ENCODE data around the gene ZYX. TPM values are rescaled to one million over a fixed set of nuclear protein-coding genes. Genes with fewer than 3 reads are reported as not detected.
"Not testable (repeated sequence)": the region's sequence is repeated elsewhere in the genome, so short reads cannot be mapped to it uniquely, and the experiment has no call there.

The ZYX gene
- total and polyA plus RNA-seq, 2 donors from 2014 or later, result 50.1 to 193 TPM

DNA sequence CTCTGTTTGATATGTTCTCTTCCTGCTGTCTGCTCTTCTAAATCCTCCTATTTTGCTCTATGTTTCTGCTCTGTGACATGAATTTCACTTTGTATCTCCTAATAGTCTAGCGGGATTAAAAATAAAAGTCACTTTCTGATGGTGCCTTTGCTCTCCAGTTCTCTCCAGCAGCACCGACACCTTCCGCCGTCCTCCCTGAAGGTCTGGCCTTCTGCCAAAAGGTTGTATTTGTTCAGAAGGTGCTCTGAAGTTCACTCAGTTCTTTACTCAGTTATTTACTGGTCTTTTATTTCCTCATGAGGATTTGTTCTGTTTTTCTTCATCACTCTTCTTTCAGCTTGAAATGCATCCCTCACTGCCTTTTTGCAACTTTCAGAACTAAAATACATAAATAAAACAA is 38.7 kb downstream of the ZYX start:
- peaks cover 0 to 2% (median 0%) of the 10 kb centered on the region in 3 donors for H3K4me1 ChIP-seq (ENCODE audit: control insufficient read depth in 2 of 3, insufficient read depth in 2 of 3, low read depth in 1 of 3, low read length in 3 of 3)
- no peaks in the 10 kb centered on the region for H3K36me3 ChIP-seq (ENCODE audit: control insufficient read depth in 2 of 3, insufficient read depth in 3 of 3, low read length in 3 of 3)
- no peaks in the 10 kb centered on the region for H3K9me3 ChIP-seq (ENCODE audit: control insufficient read depth in 2 of 3, insufficient read depth in 1 of 3, low read length in 3 of 3)
- intact Hi-C loops (cut with DNase I), result loop anchor here (10.0 kb wide), 1 partner anchor 185 kb away; no protein-coding TSS in a partner anchor
- FAIRE-seq, result no peak
- no peak overlapping the region for H3K27ac ChIP-seq (ENCODE audit: low read depth in 2 of 2, low read length in 2 of 2)
- peak in 1 of 5 donors; percentile 25 for DNase-seq
- H3K9ac ChIP-seq (ENCODE audit: low read length in 3 of 3), result no peak overlapping the region
- H3K4me3 ChIP-seq (ENCODE audit: low read length in 3 of 3), result no peak overlapping the region
- TF ChIP-seq, protein P1, sequence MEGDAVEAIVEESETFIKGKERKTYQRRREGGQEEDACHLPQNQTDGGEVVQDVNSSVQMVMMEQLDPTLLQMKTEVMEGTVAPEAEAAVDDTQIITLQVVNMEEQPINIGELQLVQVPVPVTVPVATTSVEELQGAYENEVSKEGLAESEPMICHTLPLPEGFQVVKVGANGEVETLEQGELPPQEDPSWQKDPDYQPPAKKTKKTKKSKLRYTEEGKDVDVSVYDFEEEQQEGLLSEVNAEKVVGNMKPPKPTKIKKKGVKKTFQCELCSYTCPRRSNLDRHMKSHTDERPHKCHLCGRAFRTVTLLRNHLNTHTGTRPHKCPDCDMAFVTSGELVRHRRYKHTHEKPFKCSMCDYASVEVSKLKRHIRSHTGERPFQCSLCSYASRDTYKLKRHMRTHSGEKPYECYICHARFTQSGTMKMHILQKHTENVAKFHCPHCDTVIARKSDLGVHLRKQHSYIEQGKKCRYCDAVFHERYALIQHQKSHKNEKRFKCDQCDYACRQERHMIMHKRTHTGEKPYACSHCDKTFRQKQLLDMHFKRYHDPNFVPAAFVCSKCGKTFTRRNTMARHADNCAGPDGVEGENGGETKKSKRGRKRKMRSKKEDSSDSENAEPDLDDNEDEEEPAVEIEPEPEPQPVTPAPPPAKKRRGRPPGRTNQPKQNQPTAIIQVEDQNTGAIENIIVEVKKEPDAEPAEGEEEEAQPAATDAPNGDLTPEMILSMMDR (IDR thresholded peaks at IDR 0.05; ENCODE audit: borderline replicate concordance, extremely low read depth, insufficient read depth), result no peak
- no peaks in the 10 kb centered on the region for H3K27me3 ChIP-seq (ENCODE audit: control insufficient read depth, insufficient read depth, low read length)

DNA sequence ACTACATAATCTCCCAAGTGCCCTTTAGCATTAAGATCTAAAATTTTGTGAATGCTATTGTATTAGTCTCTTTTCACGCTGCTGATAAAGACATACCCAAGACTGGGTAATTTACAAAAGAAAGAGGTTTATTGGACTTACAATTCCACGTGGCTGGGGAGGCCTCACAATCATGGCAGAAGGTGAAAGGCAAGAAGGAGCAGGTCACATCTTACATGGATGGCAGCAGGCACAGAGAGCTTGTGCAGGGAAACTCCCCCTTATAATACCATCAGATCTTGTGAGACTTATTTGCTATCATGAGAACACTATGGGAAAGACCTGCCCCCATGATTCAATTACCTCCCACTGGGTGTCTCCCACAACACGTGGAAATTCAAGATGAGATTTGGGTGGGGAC is 39.5 kb downstream of the ZYX start:
- H3K4me1 ChIP-seq (ENCODE audit: control insufficient read depth in 2 of 3, insufficient read depth in 2 of 3, low read depth in 1 of 3, low read length in 3 of 3); H3K9ac ChIP-seq (ENCODE audit: low read length in 3 of 3); H3K36me3 ChIP-seq (ENCODE audit: control insufficient read depth in 2 of 3, insufficient read depth in 3 of 3, low read length in 3 of 3); H3K4me3 ChIP-seq (ENCODE audit: low read length in 3 of 3); H3K9me3 ChIP-seq (ENCODE audit: control insufficient read depth in 2 of 3, insufficient read depth in 1 of 3, low read length in 3 of 3); H3K27me3 ChIP-seq (ENCODE audit: control insufficient read depth, insufficient read depth, low read length); intact Hi-C loops (cut with DNase I); H3K27ac ChIP-seq (ENCODE audit: low read depth in 2 of 2, low read length in 2 of 2); FAIRE-seq; DNase-seq: not testable (repeated sequence)

DNA sequence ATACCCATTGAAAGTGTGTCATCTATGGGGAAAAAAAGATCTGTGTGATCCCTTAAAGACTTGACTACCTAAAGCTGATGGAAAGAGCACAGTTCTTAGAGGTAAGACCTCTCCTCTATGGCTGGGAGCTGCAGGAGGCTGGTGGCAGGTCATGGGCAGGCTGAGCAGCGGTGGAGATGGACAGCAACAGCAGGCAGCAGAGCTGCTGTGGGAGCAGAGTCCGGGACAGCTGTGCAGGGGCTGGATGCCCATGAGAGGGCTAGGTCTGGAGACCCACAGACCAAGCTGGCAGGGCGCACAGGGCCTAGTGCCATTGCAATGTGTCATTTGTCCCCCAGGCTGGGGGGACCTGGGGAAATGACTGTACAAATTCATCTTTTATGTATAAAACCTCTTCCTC is 40.9 kb downstream of the ZYX start:
- TF ChIP-seq, protein P1 (IDR thresholded peaks at IDR 0.05; ENCODE audit: borderline replicate concordance, extremely low read depth, insufficient read depth), result no peak
- H3K4me3 ChIP-seq (ENCODE audit: low read length in 3 of 3), result no peak overlapping the region
- DNase-seq (no peak), FAIRE-seq (no peak)
- intact Hi-C loops (cut with DNase I), result no loop called here
- H3K36me3 ChIP-seq (ENCODE audit: control insufficient read depth in 2 of 3, insufficient read depth in 3 of 3, low read length in 3 of 3), result no peaks in the 10 kb centered on the region
- no peaks in the 10 kb centered on the region for H3K9me3 ChIP-seq (ENCODE audit: control insufficient read depth in 2 of 3, insufficient read depth in 1 of 3, low read length in 3 of 3)
- H3K4me1 ChIP-seq (ENCODE audit: control insufficient read depth in 2 of 3, insufficient read depth in 2 of 3, low read depth in 1 of 3, low read length in 3 of 3), result no peaks in the 10 kb centered on the region
- no peak overlapping the region for H3K27ac ChIP-seq (ENCODE audit: low read depth in 2 of 2, low read length in 2 of 2)
- no peak overlapping the region for H3K9ac ChIP-seq (ENCODE audit: low read length in 3 of 3)
- H3K27me3 ChIP-seq (ENCODE audit: control insufficient read depth, insufficient read depth, low read length), result no peaks in the 10 kb centered on the region

DNA sequence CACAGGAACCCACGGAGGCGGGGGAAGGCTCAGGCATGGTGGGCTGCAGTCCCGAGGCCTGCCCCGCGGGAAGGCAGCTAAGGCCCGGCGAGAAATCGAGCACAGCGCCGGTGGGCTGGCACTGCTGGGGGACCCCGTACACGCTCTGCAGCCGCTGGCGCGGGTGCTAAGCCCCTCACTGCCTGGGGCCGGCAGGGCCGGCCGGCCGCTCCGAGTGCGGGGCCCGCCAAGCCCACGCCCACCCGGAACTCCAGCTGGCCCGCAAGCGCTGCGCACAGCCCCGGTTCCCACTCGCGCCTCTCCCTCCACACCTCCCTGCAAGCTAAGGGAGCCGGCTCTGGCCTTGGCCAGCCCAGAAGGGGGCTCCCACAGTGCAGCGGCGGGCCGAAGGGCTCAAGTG is 43.3 kb downstream of the ZYX start:
- FAIRE-seq; DNase-seq; H3K9me3 ChIP-seq (ENCODE audit: control insufficient read depth in 2 of 3, insufficient read depth in 1 of 3, low read length in 3 of 3); H3K9ac ChIP-seq (ENCODE audit: low read length in 3 of 3); intact Hi-C loops (cut with DNase I); H3K4me3 ChIP-seq (ENCODE audit: low read length in 3 of 3); H3K4me1 ChIP-seq (ENCODE audit: control insufficient read depth in 2 of 3, insufficient read depth in 2 of 3, low read depth in 1 of 3, low read length in 3 of 3); H3K27me3 ChIP-seq (ENCODE audit: control insufficient read depth, insufficient read depth, low read length); H3K27ac ChIP-seq (ENCODE audit: low read depth in 2 of 2, low read length in 2 of 2); H3K36me3 ChIP-seq (ENCODE audit: control insufficient read depth in 2 of 3, insufficient read depth in 3 of 3, low read length in 3 of 3): not testable (repeated sequence)

Measured in kidney (tissue), 14 donors.